Right renal cortex interstitium (tissue), 3 donors: ENCODE measurements around the gene KCNH1. TPM values are rescaled to one million over a fixed set of nuclear protein-coding genes. Genes with fewer than 3 reads are reported as not detected.

Experiments
- polyA plus RNA-seq, 3 donors: library from polyadenylated mRNA; unstranded; fragments of 120-200 nt; gene quantifications; one replicate each; pipeline ENCODE4 v1.2.1, GENCODE V29; 2013; ENCODE audit not compliant: insufficient read length in 3 of 3

Gene KCNH1
- polyA plus RNA-seq, 3 donors = 0.16 to 0.39 (median 0.31) TPM

Other genes starting within 250 kb of the KCNH1 start
- gene RCOR3, start 125.2 kb upstream of the KCNH1 start, polyA plus RNA-seq = 10 to 100 TPM; 79.6 to 80.3 (median 80.1) TPM
- gene TRAF5, start 192.7 kb upstream of the KCNH1 start, polyA plus RNA-seq = 10 to 100 TPM; 11.5 to 13.8 (median 11.7) TPM